Right atrium auricular region (tissue), 2 donors: ENCODE data around the gene C1QTNF5. TPM values are rescaled to one million over a fixed set of nuclear protein-coding genes. Genes with fewer than 3 reads are reported as not detected.

ENCODE experiments used
- DNase-seq: peaks from one replicate; pipeline ENCODE4 v3.0.0-alpha.2; 2019; ENCODE audit warnings: low spot score
- H3K27ac ChIP-seq, 2 donors: fragments of 200-600 bp; sonication (generic); 1 replicate in 1 of 2; 2 replicates in 1 of 2; pipeline ENCODE4 v1.5.1; 2016 to 2019
- H3K27me3 ChIP-seq, 2 donors: fragments of 200-600 bp; sonication (generic); one replicate each; pipeline versions ENCODE4 v1.5.1 to v1.6.0; 2017 to 2019
- H3K36me3 ChIP-seq: fragments of 200-600 bp; sonication (generic); one replicate; pipeline ENCODE4 v1.5.1; 2016
- H3K4me1 ChIP-seq, 2 donors: fragments of 200-600 bp; sonication (generic); one replicate each; pipeline versions ENCODE4 v1.5.1 to v1.6.0; 2017 to 2019
- H3K4me3 ChIP-seq, 2 donors: fragments of 200-600 bp; sonication (generic); 1 replicate in 1 of 2; 2 replicates in 1 of 2; pipeline ENCODE4 v1.5.1; 2017 to 2019; ENCODE audit warnings: mild to moderate bottlenecking in 1 of 2, moderate library complexity in 1 of 2
- H3K9me3 ChIP-seq, 2 donors: fragments of 200-600 bp; sonication (generic); one replicate each; pipeline ENCODE4 v1.5.1; 2019
- CTCF ChIP-seq, 2 donors: fragments of 200-600 bp; sonication (generic); IDR thresholded peaks; one replicate each; pipeline ENCODE4 v1.5.1; 2019; ENCODE audit warnings: antibody characterized with exemption in 2 of 2
- total RNA-seq, 2 donors: library from RNA; depleted of rRNA; stranded (reverse); fragments of >200 nt; gene quantifications; one replicate each; pipeline ENCODE4 v1.1.0, GENCODE V29; 2016

C1QTNF5 gene
- total RNA-seq, 2 donors from 2014 or later, result 41.4 to 47.4 TPM

DNA sequence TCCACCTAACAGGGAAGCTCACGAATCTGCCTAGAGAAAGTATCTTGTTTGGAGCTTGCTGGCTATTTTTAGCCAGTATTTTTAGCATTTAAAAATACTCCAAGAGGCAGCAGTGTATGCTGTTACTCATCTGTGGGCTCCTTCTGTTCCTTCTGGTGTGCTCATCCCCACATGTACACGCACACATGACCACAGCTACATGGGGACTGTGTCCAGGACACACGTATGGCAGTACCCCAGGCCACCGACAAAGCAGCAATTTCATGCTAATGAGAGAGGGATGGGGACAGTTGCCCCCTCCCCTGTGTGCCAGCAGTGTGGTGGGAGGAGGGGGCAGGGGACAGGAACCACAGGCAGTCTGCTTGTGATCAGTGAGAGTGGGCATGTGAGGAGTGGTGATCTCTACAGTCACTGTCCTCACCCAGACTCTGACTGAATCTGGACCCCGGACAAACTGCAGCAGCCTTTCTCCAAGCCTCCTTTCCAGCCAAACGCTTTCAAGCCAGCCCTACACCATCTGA lies 24.4 kb upstream of the C1QTNF5 start:
- no peaks in the 10 kb centered on the region for H3K27me3 ChIP-seq
- no peak for DNase-seq
- no peaks in the 10 kb centered on the region for H3K36me3 ChIP-seq
- TF ChIP-seq CTCF (IDR thresholded peaks at IDR 0.05), result no peak
- H3K27ac ChIP-seq, result peak overlapping the region; percentile 94
- H3K4me3 ChIP-seq, result peak overlapping the region in 1 of 2 donors; percentile 56
- no peaks in the 10 kb centered on the region for H3K9me3 ChIP-seq
- peaks cover 0 to 80% of the 10 kb centered on the region in 2 donors for H3K4me1 ChIP-seq

GRCh38 chr11:119363851-119364590 lies 23.3 kb upstream of the C1QTNF5 start:
- Histone ChIP-seq H3K27ac (peak overlapping the region; percentile 94), H3K27me3 (no peaks in the 10 kb centered on the region), H3K9me3 (no peaks in the 10 kb centered on the region), H3K4me1 (peaks cover 0 to 78% of the 10 kb centered on the region in 2 donors), H3K4me3 (peak overlapping the region; percentile 49 to 56), H3K36me3 (peaks cover 9% of the 10 kb centered on the region)
- TF ChIP-seq CTCF (IDR thresholded peaks at IDR 0.05), result no peak
- no peak for DNase-seq

DNA sequence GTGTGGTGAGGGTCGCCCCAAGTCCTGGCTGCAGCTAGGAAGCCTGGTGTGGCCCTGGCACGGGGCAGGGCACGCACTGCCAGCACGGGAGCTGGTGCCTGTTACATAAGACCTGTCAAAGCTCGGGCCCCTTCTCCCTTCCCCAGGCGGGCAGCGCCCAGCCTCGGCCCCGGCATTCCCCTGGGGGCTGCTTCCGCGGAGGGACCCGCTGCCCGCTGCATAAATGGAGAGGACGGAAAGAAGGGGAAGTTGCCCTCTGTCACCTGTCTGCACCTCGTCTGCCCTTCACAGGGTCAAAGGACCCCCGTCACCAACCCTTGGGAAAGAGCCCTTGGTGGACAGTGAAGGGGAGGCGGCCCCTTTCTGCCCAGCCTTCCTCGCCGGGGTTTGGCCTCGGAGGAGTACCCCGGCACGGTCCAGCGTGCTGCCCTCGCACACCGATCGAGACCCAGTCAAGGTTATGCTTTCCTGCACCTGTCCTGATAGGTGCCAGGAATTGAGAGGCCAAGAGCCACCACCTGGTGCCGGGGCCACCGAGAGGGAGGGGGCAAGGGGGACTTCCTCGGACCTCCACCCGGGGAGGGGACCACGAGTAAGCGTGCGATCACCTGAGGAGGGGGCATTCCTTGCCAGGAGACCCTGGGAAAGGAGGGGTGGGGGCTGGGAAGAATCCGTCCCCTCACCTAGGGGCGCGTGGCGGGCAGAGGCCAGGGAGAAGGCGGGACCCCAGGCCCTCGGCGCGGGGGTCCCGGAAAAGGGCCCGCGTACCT lies 22.6 kb upstream of the C1QTNF5 start:
- Histone ChIP-seq H3K4me3 (peak overlapping the region; percentile 49 to 56), H3K27me3 (no peaks in the 10 kb centered on the region), H3K27ac (peak overlapping the region; percentile 94), H3K36me3 (peaks cover 16% of the 10 kb centered on the region), H3K4me1 (peaks cover 0 to 71% of the 10 kb centered on the region in 2 donors), H3K9me3 (no peaks in the 10 kb centered on the region)
- TF ChIP-seq CTCF (IDR thresholded peaks at IDR 0.05), result no peak
- DNase-seq, result no peak

GRCh38 chr11:119362741-119363080 lies 22.0 kb upstream of the C1QTNF5 start:
- Histone ChIP-seq H3K9me3 (no peaks in the 10 kb centered on the region), H3K4me3 (peak overlapping the region; percentile 49 to 56), H3K27ac (peak overlapping the region; percentile 94), H3K27me3 (no peaks in the 10 kb centered on the region), H3K36me3 (peaks cover 22% of the 10 kb centered on the region), H3K4me1 (peaks cover 0 to 66% of the 10 kb centered on the region in 2 donors)
- no peak for DNase-seq
- TF ChIP-seq CTCF (IDR thresholded peaks at IDR 0.05), result no peak

DNA sequence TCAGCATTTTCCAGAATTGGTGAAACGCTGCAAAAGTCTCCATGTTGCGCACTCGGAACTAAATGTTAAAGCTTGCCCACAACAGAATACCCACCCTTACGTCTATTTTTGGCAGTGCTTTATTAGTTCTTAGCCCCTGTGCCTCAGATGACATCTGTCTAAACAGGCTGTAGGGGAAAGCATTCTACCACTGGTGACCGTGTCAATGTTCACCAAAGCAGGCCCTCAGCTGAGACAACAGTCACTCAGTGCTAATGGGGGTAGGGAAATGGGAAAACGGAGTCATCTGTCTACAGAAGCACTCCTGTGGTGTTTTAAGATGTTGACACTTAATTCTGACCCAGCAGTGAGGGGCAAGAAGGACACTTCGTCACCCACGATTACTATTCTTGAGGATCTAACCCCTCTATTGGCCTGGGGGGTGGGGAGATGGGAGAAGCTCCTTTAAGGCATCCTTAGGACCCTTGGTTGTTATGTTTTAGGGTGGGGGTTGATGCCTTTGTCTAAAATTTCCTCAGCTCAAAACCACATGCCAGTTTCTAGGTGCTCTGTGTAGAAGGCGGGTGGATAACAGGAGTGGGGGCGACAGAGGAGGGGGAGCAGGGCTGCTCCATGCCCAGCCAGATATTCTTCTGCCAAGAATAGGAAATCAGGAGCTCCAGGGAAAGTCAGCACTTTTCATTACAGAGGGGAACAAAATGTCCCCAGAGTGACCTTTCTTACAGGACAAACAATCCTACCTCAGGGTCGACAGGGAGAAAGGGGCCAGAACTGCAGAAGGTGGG lies 21.4 kb upstream of the C1QTNF5 start:
- H3K4me1 ChIP-seq, result peaks cover 0 to 66% of the 10 kb centered on the region in 2 donors

More for the DNA sequence above, 21.4 kb upstream of the C1QTNF5 start:
- Histone ChIP-seq H3K27me3 (no peaks in the 10 kb centered on the region), H3K36me3 (peaks cover 28% of the 10 kb centered on the region), H3K27ac (peak overlapping the region; percentile 94), H3K4me3 (peak overlapping the region; percentile 49 to 56), H3K9me3 (no peaks in the 10 kb centered on the region)
- no peak for DNase-seq
- TF ChIP-seq CTCF (IDR thresholded peaks at IDR 0.05), result no peak
